ENCODE data around the gene ZCCHC3.

GRCh38 chr20:329851-330232 is 32.5 kb downstream of the ZCCHC3 start:
- TF ChIP-seq, protein P1, sequence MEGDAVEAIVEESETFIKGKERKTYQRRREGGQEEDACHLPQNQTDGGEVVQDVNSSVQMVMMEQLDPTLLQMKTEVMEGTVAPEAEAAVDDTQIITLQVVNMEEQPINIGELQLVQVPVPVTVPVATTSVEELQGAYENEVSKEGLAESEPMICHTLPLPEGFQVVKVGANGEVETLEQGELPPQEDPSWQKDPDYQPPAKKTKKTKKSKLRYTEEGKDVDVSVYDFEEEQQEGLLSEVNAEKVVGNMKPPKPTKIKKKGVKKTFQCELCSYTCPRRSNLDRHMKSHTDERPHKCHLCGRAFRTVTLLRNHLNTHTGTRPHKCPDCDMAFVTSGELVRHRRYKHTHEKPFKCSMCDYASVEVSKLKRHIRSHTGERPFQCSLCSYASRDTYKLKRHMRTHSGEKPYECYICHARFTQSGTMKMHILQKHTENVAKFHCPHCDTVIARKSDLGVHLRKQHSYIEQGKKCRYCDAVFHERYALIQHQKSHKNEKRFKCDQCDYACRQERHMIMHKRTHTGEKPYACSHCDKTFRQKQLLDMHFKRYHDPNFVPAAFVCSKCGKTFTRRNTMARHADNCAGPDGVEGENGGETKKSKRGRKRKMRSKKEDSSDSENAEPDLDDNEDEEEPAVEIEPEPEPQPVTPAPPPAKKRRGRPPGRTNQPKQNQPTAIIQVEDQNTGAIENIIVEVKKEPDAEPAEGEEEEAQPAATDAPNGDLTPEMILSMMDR (IDR thresholded peaks at IDR 0.05), result no peak
- no peak for TF ChIP-seq POLR2A (IDR thresholded peaks at IDR 0.05)
